GM18519 (cell line): Measurements from ENCODE around the gene C1orf53.
"Not testable (repeated sequence)": the region's sequence is repeated elsewhere in the genome, so short reads cannot be mapped to it uniquely, and the experiment has no call there.

Experiments
- ATAC-seq: cut with Tn5 transposase; IDR thresholded peaks from one replicate; pipeline ENCODE4 v1.9.1; 2021; ENCODE audit warnings: mild to moderate bottlenecking, moderate library complexity; ENCODE audit not compliant: unreplicated experiment, low FRiP score

Gene C1orf53

DNA sequence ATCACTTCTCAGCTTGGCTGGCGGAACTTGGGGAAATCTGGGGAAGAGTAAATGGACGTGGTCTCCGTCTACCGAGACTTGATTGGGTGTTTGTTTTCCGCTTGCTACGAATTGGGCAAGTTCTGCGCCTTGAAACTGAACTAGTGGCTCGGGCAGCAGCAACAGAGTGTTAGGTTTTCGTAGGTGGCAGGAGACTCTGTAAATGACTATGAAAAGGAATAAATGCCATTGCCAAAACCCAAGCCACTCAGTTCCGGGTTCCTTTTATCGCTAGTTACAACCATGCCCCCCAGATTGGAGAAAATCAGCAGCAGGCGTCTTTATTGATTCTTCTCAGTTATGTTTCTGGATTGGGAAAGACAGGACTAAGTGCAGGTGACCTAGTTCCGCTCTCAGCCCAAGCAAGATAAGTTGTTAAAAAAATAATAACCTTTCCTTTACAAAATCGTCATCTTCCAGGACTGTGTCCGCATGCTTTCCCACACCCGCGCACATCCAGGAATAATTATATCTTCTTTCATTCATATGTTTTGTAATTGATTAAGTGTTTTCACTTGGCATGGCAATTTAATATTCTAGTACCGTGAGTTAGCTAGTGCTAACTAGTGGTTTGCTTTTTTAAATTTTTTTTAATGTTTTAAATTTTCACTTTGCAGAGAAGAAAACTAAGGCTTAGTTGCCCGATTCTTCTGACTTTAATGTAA lies 18.1 kb downstream of the C1orf53 start:
- no peak for ATAC-seq

DNA sequence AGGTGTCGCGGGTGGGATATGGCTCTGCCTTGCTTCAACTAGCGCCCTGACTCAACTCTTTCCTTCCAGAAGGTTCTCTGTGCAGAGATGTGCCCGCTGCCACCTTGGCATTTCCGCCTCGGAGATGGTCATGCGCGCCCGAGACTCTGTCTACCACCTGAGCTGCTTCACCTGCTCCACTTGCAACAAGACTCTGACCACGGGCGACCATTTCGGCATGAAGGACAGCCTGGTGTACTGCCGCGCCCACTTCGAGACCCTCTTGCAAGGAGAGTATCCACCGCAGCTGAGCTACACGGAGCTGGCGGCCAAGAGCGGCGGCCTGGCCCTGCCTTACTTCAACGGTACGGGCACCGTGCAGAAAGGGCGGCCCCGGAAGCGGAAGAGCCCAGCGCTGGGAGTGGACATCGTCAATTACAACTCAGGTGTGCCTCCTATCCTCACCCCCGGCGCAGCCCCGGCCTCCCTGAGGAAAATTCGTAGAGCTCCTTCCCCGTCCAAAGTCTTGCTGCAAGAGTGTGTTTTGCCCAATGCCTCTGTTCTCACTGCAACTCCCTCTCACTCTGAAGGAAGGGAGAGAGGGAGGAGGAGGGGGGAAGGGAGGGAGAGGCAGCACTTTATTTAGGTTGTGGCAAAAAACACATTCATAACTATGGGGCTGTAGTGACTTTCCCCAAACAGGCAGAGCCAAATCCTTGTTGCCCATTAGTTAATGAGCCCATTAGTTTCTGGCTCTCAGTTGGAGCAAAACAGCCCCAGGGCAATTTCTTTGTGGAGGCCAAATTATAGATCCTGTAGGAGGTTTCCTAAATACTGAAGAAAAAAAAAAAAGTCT lies 19.0 kb downstream of the C1orf53 start:
- no peak for ATAC-seq

- no peak for ATAC-seq
Observed at GRCh38 chr1:197922070-197922390, 19.6 kb downstream of the C1orf53 start.

DNA sequence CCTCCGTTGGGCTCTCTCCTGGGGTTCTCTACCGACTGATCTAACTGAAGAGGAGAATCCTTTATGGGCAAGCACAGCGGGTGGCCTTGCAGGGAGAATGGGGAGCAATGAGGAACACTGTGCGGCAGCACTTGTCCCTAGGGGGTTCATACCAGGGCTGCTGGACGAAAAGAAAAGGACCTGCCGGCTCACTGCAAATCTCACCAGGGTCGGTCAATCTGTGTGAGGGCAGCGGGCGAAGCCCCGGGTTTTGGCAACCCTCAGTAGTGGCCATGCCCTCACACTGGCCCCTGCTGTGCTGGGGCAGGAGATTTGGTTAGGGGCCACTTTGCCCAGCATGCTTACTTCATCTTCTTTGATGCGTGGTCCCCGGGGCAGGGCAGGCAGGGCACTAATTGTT lies 20.6 kb downstream of the C1orf53 start:
- no peak for ATAC-seq

DNA sequence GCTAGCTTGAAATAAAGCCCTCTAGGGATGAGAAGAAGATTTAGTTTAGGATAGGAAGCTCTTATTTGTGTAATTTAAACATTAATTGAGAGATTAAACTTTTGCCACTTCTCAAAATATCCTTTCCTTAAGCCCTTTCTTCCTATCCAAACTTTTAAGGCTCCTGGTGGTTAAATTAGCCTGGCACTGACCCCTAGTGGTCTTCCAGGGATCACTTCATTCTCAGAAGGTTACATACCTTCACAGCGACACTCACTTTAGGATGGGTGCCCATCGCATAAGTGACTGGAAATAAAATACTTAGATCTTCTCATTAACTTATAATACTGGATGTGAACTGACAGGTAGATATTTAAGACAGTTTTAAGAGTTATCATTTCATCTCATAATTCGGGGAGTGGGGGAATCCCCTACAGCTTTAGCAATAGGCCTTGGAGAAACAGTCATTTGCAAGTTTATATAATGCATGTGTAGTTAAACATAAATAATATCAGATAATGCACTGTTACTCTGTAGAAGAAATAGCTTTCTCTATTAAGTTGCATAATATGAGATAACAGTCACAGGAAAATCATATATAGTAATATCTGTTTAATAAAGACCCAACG lies 22.2 kb downstream of the C1orf53 start:
- ATAC-seq: peak; percentile 75

GRCh38 chr1:197927908-197928665 lies 25.7 kb downstream of the C1orf53 start:
- no peak for ATAC-seq

- ATAC-seq: no peak
Observed at GRCh38 chr1:197928849-197929336, 26.5 kb downstream of the C1orf53 start.

GRCh38 chr1:197933016-197933415 lies 30.6 kb downstream of the C1orf53 start:
- ATAC-seq: no peak

GRCh38 chr1:197933647-197934046 lies 31.2 kb downstream of the C1orf53 start:
- ATAC-seq: no peak

DNA sequence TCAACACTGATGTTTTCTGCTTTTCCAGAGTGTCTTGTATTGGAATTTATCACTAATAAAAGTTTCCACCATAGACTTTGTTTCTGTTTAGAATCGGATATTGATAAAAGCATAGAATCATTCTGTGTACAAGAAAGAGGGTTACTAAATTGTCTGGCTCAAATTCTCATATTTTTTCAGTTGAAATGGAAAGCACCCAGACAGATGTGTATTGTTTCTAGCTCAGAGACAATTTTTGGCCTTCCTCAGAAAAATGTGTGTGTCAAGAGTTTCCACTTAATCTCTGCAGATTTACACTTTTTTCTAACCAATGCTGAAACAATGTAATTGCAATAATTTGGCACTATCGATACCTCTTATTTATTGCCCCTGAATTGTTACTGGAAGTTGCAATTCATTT lies 35.0 kb downstream of the C1orf53 start:
- ATAC-seq: no peak

GRCh38 chr1:197937892-197938291 lies 35.5 kb downstream of the C1orf53 start:
- no peak for ATAC-seq

DNA sequence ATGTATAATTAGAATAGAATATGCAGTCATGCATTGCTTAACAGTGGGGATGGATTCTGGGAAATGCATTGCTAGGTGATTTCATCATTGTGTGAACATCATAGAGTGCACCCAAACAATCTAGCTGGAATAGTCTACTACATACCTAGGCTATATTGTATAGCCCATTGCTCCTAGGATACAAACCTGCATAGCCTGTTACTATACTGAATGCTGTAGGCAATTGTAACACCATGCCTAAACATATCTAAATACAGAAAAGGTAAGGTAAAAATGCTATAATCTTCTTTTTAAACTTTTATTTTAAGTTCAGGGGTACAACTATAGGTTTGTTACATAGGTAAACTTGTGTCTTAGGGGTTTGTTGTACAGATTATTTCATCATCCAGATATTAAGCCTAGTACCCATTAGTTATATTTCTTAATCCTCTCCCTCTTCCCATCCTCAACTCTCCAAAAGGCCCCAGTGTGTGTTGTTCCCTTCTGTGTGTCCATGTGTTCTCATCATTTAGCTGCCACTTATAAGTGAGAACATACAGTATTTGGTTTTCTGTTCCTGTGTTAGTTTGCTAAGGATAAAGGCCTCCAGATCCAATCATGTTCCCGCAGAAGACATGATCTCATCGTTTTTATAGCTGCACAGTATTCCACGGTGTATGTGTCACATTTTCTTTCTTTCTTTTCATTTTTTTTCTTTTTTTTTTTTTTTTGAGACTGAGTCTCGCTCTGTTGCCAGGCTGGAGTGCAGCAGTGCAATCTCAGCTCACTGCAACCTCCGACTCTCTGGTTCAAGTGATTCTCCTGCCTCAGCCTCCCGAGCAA lies 36.9 kb downstream of the C1orf53 start:
- not testable (repeated sequence) for ATAC-seq

DNA sequence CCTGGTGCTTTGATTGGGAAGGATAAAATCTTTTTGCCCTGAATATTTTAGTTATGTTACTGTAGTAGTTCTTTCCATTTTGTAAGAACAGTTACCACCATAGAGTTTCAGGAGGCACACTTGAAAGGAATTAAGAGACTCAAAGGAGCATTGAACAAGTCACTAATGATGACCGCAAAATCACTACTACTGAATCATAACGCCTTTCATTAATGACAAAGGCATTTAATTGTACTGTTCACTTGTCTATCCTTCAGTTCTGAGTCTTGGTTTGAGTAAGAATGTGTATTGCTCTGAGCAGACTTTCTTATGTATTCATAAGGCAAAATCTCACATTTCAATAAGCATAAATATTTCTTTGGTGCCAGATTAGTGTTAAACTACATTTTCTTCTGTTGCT lies 39.6 kb downstream of the C1orf53 start:
- no peak for ATAC-seq

GRCh38 chr1:197944485-197944884 lies 42.1 kb downstream of the C1orf53 start:
- no peak for ATAC-seq

DNA sequence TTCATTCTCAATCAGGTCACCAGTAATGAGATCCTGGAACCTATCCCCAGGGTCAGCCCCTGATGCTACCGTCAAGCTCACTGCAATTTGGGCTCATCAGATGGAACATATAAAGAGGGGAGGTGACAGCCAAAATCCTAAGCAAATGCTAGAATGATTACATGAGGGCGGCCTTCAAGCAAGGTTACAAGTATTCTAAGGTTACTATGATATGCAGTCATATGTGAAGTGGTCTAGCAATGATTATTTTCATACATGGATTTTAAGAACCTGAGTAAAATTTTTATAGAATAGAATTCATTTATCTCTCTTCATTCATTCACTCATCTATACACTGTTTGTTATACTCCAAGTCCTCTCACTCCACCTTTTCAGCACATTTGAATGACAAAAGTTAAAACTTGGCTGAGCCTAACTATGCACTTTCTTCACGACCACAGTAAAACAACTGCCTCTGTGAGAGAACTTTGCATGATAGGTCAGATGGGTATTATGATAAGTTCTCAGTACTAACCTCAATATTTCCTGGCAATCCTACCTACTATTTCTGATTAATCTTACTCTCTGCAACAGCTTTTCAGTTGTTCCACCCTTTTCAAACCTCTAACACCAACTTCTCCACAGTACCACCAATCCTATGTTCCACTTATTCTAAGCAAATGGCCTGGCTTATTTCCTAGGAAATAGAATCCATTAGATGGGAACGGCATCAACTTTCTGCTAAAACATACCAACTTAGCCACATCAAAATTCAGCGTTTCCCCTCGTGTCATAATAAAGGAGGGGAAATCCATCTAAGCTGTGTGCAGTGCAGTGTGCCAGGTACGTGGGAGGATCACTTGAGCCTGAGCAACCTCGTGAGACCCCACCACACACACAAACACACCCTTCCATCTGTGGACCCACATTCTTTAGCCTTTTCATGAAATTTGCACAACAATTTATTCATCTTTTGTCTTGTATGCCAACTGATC lies 46.8 kb downstream of the C1orf53 start:
- ATAC-seq: no peak

GRCh38 chr1:197951089-197951488 lies 48.7 kb downstream of the C1orf53 start:
- ATAC-seq: no peak

- no peak for ATAC-seq
Observed at GRCh38 chr1:197951617-197952175, 49.3 kb downstream of the C1orf53 start.

DNA sequence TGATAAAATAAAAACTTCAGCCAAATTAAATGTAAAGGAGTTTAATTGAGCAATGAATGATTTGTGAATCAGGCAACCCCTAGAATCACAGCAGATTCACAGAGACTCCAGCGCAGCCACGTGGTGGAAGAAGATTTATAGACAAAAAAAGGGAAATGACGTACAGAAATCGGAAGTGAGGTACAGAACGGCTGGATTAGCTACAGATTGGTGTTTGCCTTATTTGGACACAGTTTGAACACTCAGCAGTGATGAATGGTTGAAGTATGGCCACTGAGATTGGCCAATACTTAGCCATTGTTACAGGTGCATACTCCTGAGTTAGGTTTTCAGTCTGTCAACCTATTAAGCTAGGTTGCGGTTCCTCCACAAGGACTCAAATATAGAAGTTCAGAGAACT lies 51.0 kb downstream of the C1orf53 start:
- not testable (repeated sequence) for ATAC-seq
